ENCODE data around the gene MAMLD1. TPM values are rescaled to one million over a fixed set of nuclear protein-coding genes. Genes with fewer than 3 reads are reported as not detected.

The MAMLD1 gene
- polyA plus RNA-seq, 1 donor (not counting 4 experiments of a cell fraction or from before 2014, with no cell fraction given), result 0.98 TPM

DNA sequence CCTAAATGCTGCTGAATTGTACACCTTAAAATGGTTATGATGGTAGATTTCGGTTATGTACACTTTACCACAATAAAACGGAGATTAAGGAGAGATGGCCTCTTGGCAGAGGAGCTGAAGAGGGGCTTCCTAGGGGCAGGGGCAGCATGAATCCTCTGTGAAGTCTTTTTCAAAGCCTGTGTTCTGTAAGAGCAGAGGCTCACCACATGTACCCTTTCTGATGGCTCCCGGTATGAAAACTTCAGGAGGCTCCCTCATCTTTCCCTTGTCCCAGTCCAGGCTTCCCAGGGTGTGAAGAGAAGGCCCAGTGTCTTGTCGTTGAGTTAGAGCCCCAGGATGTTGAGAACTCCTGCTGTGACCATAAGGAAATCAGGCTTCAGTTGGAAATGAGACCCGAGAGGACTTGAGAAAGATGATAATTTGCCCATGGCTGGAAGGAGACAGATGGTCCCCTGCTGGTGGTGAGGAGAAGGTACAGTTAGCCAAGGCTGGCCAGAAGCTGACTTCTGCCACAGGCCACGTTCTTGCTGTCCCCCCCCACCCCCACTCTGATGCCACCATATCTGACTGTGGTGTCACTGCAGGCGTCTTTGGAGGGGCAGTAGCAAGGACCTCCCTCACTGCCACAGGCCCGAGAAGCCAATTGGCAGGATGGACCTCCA, 173.5 kb downstream of the MAMLD1 start:
- Histone ChIP-seq H3K27me3 (ENCODE audit: control insufficient read depth, extremely low read depth, insufficient read depth, low read length) (no peaks in the 10 kb centered on the region), H3K9me1 (ENCODE audit: control insufficient read depth, extremely low read depth, insufficient read depth, low read length) (no peaks in the 10 kb centered on the region), H3K4me2 (ENCODE audit: control insufficient read depth, extremely low read depth, insufficient read depth, low read depth, low read length) (no peak overlapping the region), H3K4me3 (ENCODE audit: control insufficient read depth in 2 of 3, extremely low read depth in 1 of 3, insufficient read depth in 2 of 3, low read depth in 1 of 3, low read length in 3 of 3) (no peak overlapping the region), H4K20me1 (ENCODE audit: control insufficient read depth, extremely low read depth, insufficient read depth, low read length) (no peaks in the 10 kb centered on the region), H3K4me1 (ENCODE audit: control insufficient read depth, extremely low read depth, insufficient read depth, low read length) (no peaks in the 10 kb centered on the region), H3K36me3 (ENCODE audit: control insufficient read depth in 2 of 2, extremely low read depth in 1 of 2, insufficient read depth in 2 of 2, low read length in 2 of 2) (no peaks in the 10 kb centered on the region), H3K9me3 (ENCODE audit: control insufficient read depth, low read depth, low read length) (peaks cover 10% of the 10 kb centered on the region), H3K79me2 (ENCODE audit: control insufficient read depth, insufficient read depth, low read length) (no peaks in the 10 kb centered on the region), H3K27ac (ENCODE audit: control insufficient read depth, insufficient read depth, low read length) (no peak overlapping the region), H3K9ac (ENCODE audit: control insufficient read depth, extremely low read depth, insufficient read depth, low read length) (no peak overlapping the region), H2AFZ (ENCODE audit: control insufficient read depth, low read length) (no peak overlapping the region)
- dilution Hi-C loops (cut with MboI; ENCODE audit: extremely low pct_ligation_motif_present, low sequenced_read_pairs), result no loop called here
- TF ChIP-seq, protein P1, sequence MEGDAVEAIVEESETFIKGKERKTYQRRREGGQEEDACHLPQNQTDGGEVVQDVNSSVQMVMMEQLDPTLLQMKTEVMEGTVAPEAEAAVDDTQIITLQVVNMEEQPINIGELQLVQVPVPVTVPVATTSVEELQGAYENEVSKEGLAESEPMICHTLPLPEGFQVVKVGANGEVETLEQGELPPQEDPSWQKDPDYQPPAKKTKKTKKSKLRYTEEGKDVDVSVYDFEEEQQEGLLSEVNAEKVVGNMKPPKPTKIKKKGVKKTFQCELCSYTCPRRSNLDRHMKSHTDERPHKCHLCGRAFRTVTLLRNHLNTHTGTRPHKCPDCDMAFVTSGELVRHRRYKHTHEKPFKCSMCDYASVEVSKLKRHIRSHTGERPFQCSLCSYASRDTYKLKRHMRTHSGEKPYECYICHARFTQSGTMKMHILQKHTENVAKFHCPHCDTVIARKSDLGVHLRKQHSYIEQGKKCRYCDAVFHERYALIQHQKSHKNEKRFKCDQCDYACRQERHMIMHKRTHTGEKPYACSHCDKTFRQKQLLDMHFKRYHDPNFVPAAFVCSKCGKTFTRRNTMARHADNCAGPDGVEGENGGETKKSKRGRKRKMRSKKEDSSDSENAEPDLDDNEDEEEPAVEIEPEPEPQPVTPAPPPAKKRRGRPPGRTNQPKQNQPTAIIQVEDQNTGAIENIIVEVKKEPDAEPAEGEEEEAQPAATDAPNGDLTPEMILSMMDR (optimal IDR thresholded peaks at IDR 0.05 in 1 of 3, IDR thresholded peaks at IDR 0.05 in 1 of 3, conservative IDR thresholded peaks at IDR 0.05 in 1 of 3; ENCODE audit: extremely low read depth in 1 of 3, insufficient read depth in 2 of 3, low read length in 3 of 3), result no peak
- TF ChIP-seq EZH2 (IDR thresholded peaks at IDR 0.05; ENCODE audit: low read length), result no peak
- FAIRE-seq (no peak), DNase-seq (ENCODE audit: low read depth, low spot score) (no peak)

DNA sequence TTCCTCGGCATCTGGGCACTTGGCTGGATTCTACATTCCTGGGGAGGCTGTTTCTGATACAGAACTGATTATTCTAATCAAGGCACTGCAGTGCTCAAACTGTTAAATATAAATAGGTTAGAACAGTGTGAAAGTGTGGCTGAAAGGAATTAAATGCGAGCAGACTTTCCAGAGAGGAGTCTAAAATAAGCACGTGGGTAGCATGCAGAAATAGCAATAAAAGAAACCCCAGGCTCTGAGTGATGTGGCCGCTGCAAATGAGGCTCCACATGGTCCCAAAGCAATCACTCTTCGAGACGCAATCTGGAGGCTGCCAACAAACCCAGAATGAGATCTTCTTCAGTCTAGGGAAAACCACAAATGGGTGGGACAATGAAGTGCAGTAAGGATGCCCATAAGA, 174.7 kb downstream of the MAMLD1 start:
- Histone ChIP-seq H3K9me3 (ENCODE audit: control insufficient read depth, low read depth, low read length) (peaks cover 10% of the 10 kb centered on the region), H3K4me3 (ENCODE audit: control insufficient read depth in 2 of 3, extremely low read depth in 1 of 3, insufficient read depth in 2 of 3, low read depth in 1 of 3, low read length in 3 of 3) (no peak overlapping the region), H3K36me3 (ENCODE audit: control insufficient read depth in 2 of 2, extremely low read depth in 1 of 2, insufficient read depth in 2 of 2, low read length in 2 of 2) (no peaks in the 10 kb centered on the region), H3K4me1 (ENCODE audit: control insufficient read depth, extremely low read depth, insufficient read depth, low read length) (no peaks in the 10 kb centered on the region), H3K79me2 (ENCODE audit: control insufficient read depth, insufficient read depth, low read length) (no peaks in the 10 kb centered on the region), H3K27ac (ENCODE audit: control insufficient read depth, insufficient read depth, low read length) (no peak overlapping the region), H2AFZ (ENCODE audit: control insufficient read depth, low read length) (no peak overlapping the region), H3K9me1 (ENCODE audit: control insufficient read depth, extremely low read depth, insufficient read depth, low read length) (no peaks in the 10 kb centered on the region), H3K9ac (ENCODE audit: control insufficient read depth, extremely low read depth, insufficient read depth, low read length) (no peak overlapping the region), H3K4me2 (ENCODE audit: control insufficient read depth, extremely low read depth, insufficient read depth, low read depth, low read length) (no peak overlapping the region), H4K20me1 (ENCODE audit: control insufficient read depth, extremely low read depth, insufficient read depth, low read length) (no peaks in the 10 kb centered on the region), H3K27me3 (ENCODE audit: control insufficient read depth, extremely low read depth, insufficient read depth, low read length) (no peaks in the 10 kb centered on the region)
- DNase-seq (ENCODE audit: low read depth, low spot score) (no peak), FAIRE-seq (no peak)
- no peak for TF ChIP-seq EZH2 (IDR thresholded peaks at IDR 0.05; ENCODE audit: low read length)
- TF ChIP-seq, protein P1 (optimal IDR thresholded peaks at IDR 0.05 in 1 of 3, IDR thresholded peaks at IDR 0.05 in 1 of 3, conservative IDR thresholded peaks at IDR 0.05 in 1 of 3; ENCODE audit: extremely low read depth in 1 of 3, insufficient read depth in 2 of 3, low read length in 3 of 3), result no peak
- dilution Hi-C loops (cut with MboI; ENCODE audit: extremely low pct_ligation_motif_present, low sequenced_read_pairs), result no loop called here

Measured in keratinocyte (primary cell).